ENCODE measurements around the gene ZNF394.

GRCh38 chr7:99452541-99452940 lies 47.5 kb downstream of the ZNF394 start:
- TF ChIP-seq CTCF (IDR thresholded peaks at IDR 0.05; ENCODE audit: low read depth, low read length, missing input control) (no peak), MAX (IDR thresholded peaks at IDR 0.05) (no peak), RXRA (IDR thresholded peaks at IDR 0.05) (no peak), EGR1 (IDR thresholded peaks at IDR 0.05; ENCODE audit: low read depth in 2 of 2) (no peak), REST (IDR thresholded peaks at IDR 0.05) (no peak), JUND (IDR thresholded peaks at IDR 0.05) (no peak), GABPA (IDR thresholded peaks at IDR 0.05 in 1 of 2, conservative IDR thresholded peaks at IDR 0.05 in 1 of 2) (no peak), RAD21 (IDR thresholded peaks at IDR 0.05) (no peak)
